Measurements from ENCODE around the gene GLB1L.

DNA sequence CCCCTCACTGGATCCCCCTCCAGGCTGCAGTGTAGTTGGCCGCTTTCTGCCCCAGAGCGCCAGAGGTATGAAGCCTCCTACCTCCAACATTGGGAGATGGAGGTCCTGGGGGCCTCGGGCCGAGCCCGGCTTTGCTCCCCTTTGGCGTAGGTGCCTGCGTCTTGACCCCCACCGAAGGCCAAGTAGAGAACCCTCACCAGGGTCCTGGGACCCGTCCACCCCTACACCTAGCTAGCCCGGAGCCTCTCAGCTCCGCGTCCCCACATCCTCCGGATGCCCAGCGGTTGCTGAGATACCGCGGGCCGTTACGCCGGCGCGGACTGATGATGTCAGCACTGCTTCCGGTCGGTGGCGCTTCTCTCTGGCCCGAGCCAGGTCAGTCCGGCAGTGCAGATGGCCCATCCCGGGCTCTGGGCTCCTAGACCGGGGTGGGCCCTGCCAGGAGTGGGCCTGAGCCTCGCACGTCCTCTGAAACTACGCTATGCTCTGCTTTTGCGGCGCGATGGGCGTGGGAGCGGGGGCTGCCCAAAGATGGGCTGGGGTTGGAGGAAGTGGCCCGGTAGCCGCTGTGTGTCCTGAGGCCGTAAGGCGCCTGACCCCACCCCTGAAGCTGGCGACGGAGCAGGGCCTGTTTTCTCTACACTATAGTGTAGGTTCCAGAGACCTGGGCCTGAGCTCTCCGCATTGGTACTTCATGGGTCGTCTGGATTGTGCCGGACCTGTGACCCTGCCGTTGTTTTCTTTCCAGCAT lies at the start of gene GLB1L, which contains the start of gene STK16:
- peak; percentile 90 for TF ChIP-seq POLR2AphosphoS5 (IDR thresholded peaks at IDR 0.05; ENCODE audit: borderline replicate concordance, low read depth, low read length)
- no peak for TF ChIP-seq EZH2 (IDR thresholded peaks at IDR 0.05)
- TF ChIP-seq FOXP2 (optimal IDR thresholded peaks at IDR 0.05; ENCODE audit: control extremely low read depth, extremely low read length, insufficient read depth): peak; percentile 9
